GM21360 (cell line): ENCODE results near the gene CFTR.
A peak's percentile ranks its signal among the peaks of the same experiment; 100 is the strongest.

Experiments
- ATAC-seq: cut with Tn5 transposase; IDR thresholded peaks from one replicate; pipeline ENCODE4 v1.9.1; 2021; ENCODE audit warnings: mild to moderate bottlenecking, moderate library complexity; ENCODE audit not compliant: unreplicated experiment

The CFTR gene

GRCh38 chr7:117582219-117582704 lies 102.4 kb downstream of the CFTR start:
- no peak for ATAC-seq

- ATAC-seq, result no peak
Observed at GRCh38 chr7:117587931-117588330, 108.1 kb downstream of the CFTR start.

- peak; percentile 79 for ATAC-seq
Observed at GRCh38 chr7:117588352-117588794, 108.5 kb downstream of the CFTR start.

- ATAC-seq, result no peak
Observed at GRCh38 chr7:117590191-117590590, 110.4 kb downstream of the CFTR start.

GRCh38 chr7:117592011-117592635 lies 112.3 kb downstream of the CFTR start:
- ATAC-seq, result no peak

- no peak for ATAC-seq
Observed at GRCh38 chr7:117596134-117596533, 116.3 kb downstream of the CFTR start.

- no peak for ATAC-seq
Observed at GRCh38 chr7:117597755-117598154, 117.9 kb downstream of the CFTR start.

GRCh38 chr7:117600911-117601310 lies 121.1 kb downstream of the CFTR start:
- ATAC-seq, result no peak

- no peak for ATAC-seq
Observed at GRCh38 chr7:117603627-117604026, 123.8 kb downstream of the CFTR start.

GRCh38 chr7:117605712-117606111 lies 125.9 kb downstream of the CFTR start:
- ATAC-seq, result no peak

- ATAC-seq, result no peak
Observed at GRCh38 chr7:117606132-117606531, 126.3 kb downstream of the CFTR start.

GRCh38 chr7:117610396-117610795 lies 130.6 kb downstream of the CFTR start:
- no peak for ATAC-seq

- no peak for ATAC-seq
Observed at GRCh38 chr7:117612637-117613036, 132.8 kb downstream of the CFTR start.

GRCh38 chr7:117616694-117617093 lies 136.9 kb downstream of the CFTR start:
- no peak for ATAC-seq

- ATAC-seq, result no peak
Observed at GRCh38 chr7:117619681-117620080, 139.9 kb downstream of the CFTR start.

GRCh38 chr7:117621075-117621618 lies 141.3 kb downstream of the CFTR start:
- ATAC-seq, result no peak

- no peak for ATAC-seq
Observed at GRCh38 chr7:117623606-117624005, 143.8 kb downstream of the CFTR start.

- no peak for ATAC-seq
Observed at GRCh38 chr7:117630501-117630900, 150.7 kb downstream of the CFTR start.

- ATAC-seq, result no peak
Observed at GRCh38 chr7:117630907-117631564, 151.2 kb downstream of the CFTR start.

GRCh38 chr7:117631652-117632051 lies 151.8 kb downstream of the CFTR start:
- ATAC-seq, result no peak

GRCh38 chr7:117637937-117638336 lies 158.1 kb downstream of the CFTR start:
- ATAC-seq, result no peak

GRCh38 chr7:117639966-117640365 lies 160.1 kb downstream of the CFTR start:
- no peak for ATAC-seq
